NCI-H2029 (cell line): Measurements from ENCODE around the gene FGFR2.
A peak's percentile ranks its signal among the peaks of the same experiment; 100 is the strongest.

Source experiments
- DNase-seq: peaks from one replicate; lab custom pipeline; 2025; lab: John Stamatoyannopoulos, UW

Gene FGFR2

DNA sequence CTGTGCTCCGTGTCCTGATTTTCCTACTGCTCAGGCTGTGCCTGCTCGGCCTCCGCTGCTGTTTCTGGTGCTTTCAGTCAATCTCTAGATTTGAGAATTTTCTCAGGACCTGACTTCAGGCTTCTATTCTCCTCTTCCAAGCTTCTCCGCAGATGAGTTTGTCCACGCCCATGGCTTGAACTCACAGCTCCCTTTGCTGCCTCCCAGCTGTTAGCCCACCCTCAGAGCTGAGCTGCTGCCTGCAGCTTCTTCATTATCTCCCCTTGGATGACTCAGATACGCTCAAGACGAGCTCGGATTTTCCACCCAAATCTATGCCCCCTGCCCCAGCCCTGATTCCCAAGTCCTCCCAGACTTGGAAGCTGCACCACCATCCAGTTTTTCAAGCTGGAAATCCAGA is 104.7 kb downstream of the FGFR2 start:
- DNase-seq = no peak

GRCh38 chr10:121490871-121491519 is 107.2 kb downstream of the FGFR2 start:
- DNase-seq = no peak

GRCh38 chr10:121485436-121486139 is 112.7 kb downstream of the FGFR2 start:
- DNase-seq = no peak

GRCh38 chr10:121484816-121485215 is 113.4 kb downstream of the FGFR2 start:
- DNase-seq = no peak

DNA sequence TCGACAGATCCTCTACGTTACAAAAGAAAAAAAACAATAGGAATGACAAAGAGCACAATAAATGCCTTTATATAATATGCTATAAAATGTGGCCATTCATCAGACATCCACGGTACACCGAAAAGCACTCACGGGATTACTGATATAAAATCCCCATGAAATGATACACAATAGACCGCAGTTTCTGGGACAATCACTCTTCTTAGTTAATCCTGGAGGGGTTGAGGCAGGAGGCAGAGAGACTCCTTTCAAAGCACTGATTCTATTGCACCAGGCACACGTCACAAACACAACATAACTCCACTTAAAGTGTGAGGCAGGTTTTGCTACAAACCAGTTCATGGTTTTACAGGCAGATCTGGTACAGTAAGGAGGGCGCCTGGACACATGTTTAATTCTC is 113.8 kb downstream of the FGFR2 start:
- no peak for DNase-seq

DNA sequence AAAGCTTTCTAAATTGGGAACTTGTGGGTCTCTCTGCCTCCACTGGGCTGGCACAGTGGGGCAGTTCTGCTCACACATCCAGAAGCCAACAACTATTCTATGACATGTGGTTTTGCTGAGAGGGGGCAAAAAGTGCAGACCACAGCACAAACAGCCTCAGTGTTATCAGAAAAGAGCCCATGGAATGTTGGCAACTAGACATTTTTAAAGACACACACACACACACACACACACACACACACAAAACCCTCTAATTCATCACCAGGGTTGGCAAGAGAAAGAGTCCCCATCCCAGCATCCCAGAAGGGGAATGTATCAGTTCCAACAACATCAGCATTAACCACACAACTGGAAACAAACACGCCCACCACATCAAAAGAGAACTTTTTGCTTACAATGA is 117.1 kb downstream of the FGFR2 start:
- no peak for DNase-seq

DNA sequence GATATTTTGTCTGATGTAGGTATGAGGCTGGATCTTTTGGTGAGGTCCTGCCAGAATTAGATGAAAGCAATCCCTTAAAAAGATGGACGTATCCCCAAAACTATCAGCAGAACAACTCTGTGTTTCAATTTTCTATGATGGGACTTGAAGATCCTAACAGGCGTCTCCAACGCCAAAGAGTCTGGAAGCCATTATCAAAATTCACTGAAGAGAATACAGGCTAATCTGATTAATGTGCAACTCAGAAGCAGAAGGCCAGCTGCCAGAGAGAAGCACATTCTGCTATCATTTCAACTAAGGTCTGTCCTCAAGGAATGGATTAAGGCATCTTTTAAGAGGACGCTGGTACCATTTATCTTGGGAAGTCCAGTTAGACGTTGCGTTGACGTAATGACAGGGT is 119.7 kb downstream of the FGFR2 start:
- no peak for DNase-seq

DNA sequence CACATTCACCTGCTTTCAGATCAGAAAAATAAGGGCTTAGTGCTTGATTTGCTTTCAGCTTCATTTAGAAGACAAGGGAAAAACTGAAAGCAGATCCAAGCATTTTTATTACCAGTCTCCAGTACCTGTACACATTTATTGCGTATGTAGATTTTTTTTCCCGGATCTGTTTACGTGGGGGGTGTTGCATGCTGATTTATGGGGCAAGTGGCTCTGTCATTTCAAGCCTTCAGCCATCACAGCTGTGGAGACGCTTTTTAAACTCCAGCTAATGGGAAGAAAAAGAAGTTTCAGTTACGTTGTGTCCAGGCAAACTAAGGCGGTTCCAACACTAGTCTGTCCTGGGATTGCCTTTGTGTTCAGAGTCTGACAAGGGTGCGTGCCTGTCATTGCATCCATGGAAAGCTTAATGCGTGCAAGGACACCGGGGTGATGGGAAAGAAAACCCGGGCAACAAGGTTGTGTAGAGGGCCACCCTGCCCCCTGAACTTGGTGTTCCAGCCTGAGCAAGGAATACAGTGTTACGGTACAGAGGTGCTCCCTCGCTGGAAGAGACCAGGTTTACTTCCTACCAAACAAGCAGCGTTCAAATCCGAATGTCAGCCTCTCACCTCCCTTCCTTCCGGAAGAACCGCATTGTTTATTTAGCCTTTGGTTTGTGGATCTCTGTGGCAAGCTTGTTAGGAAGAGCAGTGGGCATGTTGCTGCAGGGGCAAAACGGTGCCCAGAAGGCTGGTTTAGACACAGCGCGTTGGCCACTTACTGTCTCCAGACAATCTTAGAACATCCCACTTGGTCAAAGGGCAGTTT is 128.2 kb downstream of the FGFR2 start:
- no peak for DNase-seq

DNA sequence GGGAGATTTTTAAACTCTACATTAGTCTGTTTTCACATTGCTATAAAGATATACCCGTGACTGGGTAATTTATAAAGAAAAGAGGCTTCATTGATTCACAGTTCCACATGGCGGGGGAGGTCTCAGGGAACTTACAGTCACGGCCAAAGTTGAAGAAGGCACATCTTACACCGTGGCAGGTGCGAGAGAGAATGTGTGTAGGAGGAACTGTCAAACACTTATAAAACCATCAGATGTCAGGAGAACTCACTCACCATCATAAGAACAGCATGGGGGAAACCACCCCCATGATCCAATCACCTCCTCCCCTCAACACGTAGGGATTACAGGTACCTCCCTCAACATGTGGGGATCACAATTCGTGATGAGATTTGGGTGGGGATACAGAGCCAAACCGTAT is 129.5 kb downstream of the FGFR2 start:
- no peak for DNase-seq

DNA sequence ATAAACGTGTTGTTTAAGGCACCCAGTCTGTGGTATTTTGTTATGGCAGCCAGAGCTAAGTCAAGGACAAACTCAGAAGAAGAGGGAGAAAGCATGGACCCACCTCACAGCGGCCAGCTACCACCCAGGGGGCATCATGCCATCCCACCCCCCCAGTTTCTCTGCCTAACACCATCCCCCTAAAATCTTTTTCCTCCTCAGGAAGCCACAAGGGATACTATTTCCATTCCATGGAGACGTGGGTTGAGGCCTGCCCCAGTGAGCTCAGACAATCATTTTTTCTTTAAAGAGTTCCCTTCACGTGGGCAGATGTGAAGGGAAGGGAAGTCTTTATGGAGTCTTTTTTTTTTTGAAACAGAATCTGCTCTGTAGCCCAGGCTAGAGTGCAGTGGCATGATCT is 131.8 kb downstream of the FGFR2 start:
- DNase-seq = no peak

- DNase-seq = no peak
Observed at GRCh38 chr10:121465215-121465614, 133.0 kb downstream of the FGFR2 start.

GRCh38 chr10:121464517-121464916 is 133.7 kb downstream of the FGFR2 start:
- DNase-seq = no peak

- DNase-seq = no peak
Observed at GRCh38 chr10:121462955-121463354, 135.3 kb downstream of the FGFR2 start.

GRCh38 chr10:121462281-121462680 is 136.0 kb downstream of the FGFR2 start:
- no peak for DNase-seq

- DNase-seq = no peak
Observed at GRCh38 chr10:121461307-121461706, 136.9 kb downstream of the FGFR2 start.

DNA sequence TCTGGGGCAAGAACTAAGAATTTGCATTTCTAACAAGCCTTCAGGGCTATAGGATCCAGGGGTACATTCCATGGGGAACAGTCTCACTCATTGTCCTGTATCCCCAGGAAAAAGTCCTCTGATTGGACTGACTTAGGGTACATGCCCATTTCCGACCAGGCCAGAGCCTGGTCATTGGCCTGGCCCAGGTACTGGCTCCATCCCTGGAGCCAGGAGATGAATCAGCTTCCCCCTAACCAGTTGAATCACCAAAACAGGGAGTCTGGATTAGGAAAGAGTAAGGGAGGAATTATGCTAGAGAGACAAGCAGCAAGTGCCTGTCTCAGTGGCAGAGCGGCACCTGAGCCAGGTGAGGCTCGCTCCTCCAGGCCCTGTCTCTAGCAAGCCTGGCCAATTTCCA is 137.5 kb downstream of the FGFR2 start:
- DNase-seq = no peak

- DNase-seq = no peak
Observed at GRCh38 chr10:121459622-121460453, 138.4 kb downstream of the FGFR2 start.

GRCh38 chr10:121459279-121459621 is 139.0 kb downstream of the FGFR2 start:
- DNase-seq = no peak

- peak; percentile 1 for DNase-seq
Observed at GRCh38 chr10:121457729-121458128, 140.5 kb downstream of the FGFR2 start.

DNA sequence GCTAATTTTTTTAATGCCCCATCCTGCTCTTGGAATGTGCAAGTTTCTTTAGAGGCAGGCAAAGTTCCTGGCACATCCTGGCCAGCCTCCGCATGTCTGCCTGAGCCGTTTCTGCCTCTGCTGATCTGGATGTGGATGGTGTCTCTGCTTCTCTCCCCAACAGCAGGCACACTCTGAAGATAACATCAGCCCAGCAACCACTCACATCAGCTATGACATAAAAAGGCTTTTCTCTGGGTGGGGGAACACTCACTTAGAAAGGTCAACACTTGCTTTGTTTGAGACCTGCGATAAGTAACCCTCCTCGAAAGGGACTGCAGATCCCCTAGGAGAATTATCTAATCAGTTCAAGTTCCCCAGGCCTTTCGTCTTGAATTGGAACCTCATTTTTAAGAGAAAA is 142.9 kb downstream of the FGFR2 start:
- no peak for DNase-seq

DNA sequence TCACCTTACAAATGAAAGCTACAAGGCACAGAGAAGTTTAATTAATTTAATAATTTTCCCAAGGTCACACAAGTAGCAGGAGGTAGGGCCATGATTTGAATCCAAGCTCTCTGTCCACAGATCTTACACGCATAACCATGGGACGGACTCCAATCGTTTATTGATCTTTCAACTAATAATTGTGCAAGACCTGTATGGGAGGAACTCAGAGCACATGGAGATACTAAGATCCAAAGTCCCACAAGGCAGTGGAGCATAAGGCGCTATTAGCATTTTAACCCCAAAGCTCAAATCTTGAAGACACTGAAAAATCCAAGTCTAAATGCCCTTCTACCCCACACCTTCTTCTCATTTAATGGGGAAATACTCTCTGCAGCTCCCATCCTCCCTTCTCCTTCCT is 143.5 kb downstream of the FGFR2 start:
- no peak for DNase-seq

GRCh38 chr10:121453160-121453559 is 145.1 kb downstream of the FGFR2 start:
- DNase-seq = no peak
